Upper lobe of right lung (tissue), 1 donor: ENCODE data around the gene ORMDL3. TPM values are rescaled to one million over a fixed set of nuclear protein-coding genes. Genes with fewer than 3 reads are reported as not detected.
"Not testable (repeated sequence)": the region's sequence is repeated elsewhere in the genome, so short reads cannot be mapped to it uniquely, and the experiment has no call there.

Experiments
- ATAC-seq: fragments of 200-7000 bp; cut with Tn5 transposase; one replicate; pipeline ENCODE4 v1.9.1; 2020; ENCODE audit warnings: mild to moderate bottlenecking, moderate library complexity
- DNase-seq: peaks from one replicate; pipeline ENCODE4 v3.0.0-alpha.2; 2020
- H3K27ac ChIP-seq: fragments of 200-600 bp; one replicate; pipeline ENCODE4 v1.8.0; 2022
- H3K27me3 ChIP-seq: fragments of 200-600 bp; one replicate; pipeline ENCODE4 v1.8.0; 2022; ENCODE audit warnings: mild to moderate bottlenecking
- H3K36me3 ChIP-seq: fragments of 200-600 bp; one replicate; pipeline ENCODE4 v1.8.0; 2022
- H3K4me1 ChIP-seq: fragments of 200-600 bp; one replicate; pipeline ENCODE4 v1.8.0; 2022
- H3K4me3 ChIP-seq: fragments of 200-600 bp; one replicate; pipeline ENCODE4 v1.8.0; 2022; ENCODE audit warnings: mild to moderate bottlenecking
- H3K9me3 ChIP-seq: fragments of 200-600 bp; one replicate; pipeline ENCODE4 v1.8.0; 2022
- intact Hi-C: fragments of 100-400 bp; cut with DNase I; formaldehyde crosslinking; loops from one replicate; pipeline ENCODE4 v1.11.0; 2022
- total RNA-seq: library from RNA; stranded (reverse); fragmentation: NEBNext Ultra II Directional; extraction: Animal tissue kit (Norgen Biotek cat#: 25700); gene quantifications from one replicate; pipeline ENCODE4 v1.2.1, GENCODE V29; 2021
- TF ChIP-seq, protein P1 (sequence below): fragments of 200-600 bp; IDR thresholded peaks from one replicate; pipeline ENCODE4 v1.8.0; 2022; ENCODE audit warnings: antibody characterized with exemption
- donor health status: DM: no; HTN: yes; CAD: no; lungs with severe emphysema.

ORMDL3 gene
- total RNA-seq, 1 donor from 2014 or later = 70.3 TPM

DNA sequence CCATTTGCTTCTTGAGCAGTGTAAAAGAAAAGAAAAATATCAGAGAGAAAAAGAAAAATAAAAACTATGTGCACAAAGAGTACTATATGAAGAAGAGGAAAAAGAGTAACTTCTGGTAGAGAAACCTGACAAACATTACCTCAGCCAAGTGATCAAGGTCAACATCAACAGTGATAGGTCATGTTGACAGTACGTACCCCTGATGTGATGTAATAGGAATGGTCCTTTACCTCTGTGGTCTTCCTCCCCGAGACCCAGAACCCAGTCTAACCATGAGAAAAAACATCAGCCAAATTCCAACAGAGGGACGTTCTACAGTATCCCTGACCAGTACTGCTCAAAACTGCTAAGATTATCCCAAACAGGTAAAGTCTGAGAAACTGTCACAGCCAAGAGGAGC lies 13.4 kb downstream of the ORMDL3 start:
- Histone ChIP-seq H3K27me3 (no peaks in the 10 kb centered on the region), H3K36me3 (no peaks in the 10 kb centered on the region), H3K4me3 (no peak overlapping the region), H3K27ac (no peak overlapping the region), H3K4me1 (no peaks in the 10 kb centered on the region), H3K9me3 (no peaks in the 10 kb centered on the region)
- DNase-seq = no peak
- no peak for ATAC-seq
- intact Hi-C loops = no loop called here
- TF ChIP-seq, protein P1, sequence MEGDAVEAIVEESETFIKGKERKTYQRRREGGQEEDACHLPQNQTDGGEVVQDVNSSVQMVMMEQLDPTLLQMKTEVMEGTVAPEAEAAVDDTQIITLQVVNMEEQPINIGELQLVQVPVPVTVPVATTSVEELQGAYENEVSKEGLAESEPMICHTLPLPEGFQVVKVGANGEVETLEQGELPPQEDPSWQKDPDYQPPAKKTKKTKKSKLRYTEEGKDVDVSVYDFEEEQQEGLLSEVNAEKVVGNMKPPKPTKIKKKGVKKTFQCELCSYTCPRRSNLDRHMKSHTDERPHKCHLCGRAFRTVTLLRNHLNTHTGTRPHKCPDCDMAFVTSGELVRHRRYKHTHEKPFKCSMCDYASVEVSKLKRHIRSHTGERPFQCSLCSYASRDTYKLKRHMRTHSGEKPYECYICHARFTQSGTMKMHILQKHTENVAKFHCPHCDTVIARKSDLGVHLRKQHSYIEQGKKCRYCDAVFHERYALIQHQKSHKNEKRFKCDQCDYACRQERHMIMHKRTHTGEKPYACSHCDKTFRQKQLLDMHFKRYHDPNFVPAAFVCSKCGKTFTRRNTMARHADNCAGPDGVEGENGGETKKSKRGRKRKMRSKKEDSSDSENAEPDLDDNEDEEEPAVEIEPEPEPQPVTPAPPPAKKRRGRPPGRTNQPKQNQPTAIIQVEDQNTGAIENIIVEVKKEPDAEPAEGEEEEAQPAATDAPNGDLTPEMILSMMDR = no peak

DNA sequence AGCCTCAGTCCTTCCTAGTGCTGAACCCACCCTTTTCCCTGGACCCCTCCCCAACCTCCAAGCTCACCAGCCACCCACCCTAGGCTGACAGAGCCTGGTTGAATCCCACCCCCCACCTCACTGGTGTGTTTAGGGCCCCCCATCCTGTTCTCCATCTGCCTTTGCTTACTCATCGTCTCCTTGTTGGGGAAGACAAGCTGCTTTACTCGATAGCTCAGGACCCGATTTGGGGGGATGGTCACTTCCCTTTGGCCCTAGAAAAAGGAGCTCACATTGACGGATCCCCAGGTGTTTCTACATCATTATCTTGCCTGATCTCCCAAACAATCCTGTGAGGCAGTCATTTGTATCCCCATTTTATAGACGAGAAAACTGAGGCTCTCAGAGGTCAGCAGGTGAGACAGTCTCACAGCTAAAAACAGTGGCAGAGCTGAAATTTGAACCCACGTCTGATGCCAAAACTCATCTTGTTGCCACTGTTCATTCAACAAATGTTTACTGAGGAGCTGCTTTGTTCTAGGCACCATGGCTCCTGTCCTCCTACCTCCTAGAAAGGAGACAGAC lies 18.5 kb downstream of the ORMDL3 start:
- Histone ChIP-seq H3K4me3 (no peak overlapping the region), H3K36me3 (no peaks in the 10 kb centered on the region), H3K4me1 (no peaks in the 10 kb centered on the region), H3K27me3 (no peaks in the 10 kb centered on the region), H3K9me3 (no peaks in the 10 kb centered on the region), H3K27ac (no peak overlapping the region)
- TF ChIP-seq, protein P1 = no peak
- intact Hi-C loops = no loop called here
- DNase-seq (no peak), ATAC-seq (no peak)

DNA sequence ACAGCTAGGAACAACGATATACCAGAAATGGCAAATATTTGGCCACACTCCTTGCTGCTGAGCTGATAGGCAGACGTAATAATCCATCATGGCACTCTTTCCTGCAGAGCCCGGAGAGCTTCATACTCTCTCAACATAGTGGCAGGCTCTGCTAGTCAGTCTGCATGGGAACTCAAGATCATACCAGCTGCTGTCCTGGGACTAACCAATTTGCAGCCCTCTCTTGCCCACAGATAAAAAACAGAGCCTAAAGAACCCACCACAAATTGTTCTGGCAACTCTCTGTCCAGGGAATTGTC lies 22.5 kb downstream of the ORMDL3 start:
- TF ChIP-seq, protein P1 = no peak
- Histone ChIP-seq H3K36me3 (no peaks in the 10 kb centered on the region), H3K4me1 (no peaks in the 10 kb centered on the region), H3K9me3 (no peaks in the 10 kb centered on the region), H3K4me3 (no peak overlapping the region), H3K27ac (no peak overlapping the region), H3K27me3 (no peaks in the 10 kb centered on the region)
- DNase-seq = no peak
- intact Hi-C loops = no loop called here
- no peak for ATAC-seq

DNA sequence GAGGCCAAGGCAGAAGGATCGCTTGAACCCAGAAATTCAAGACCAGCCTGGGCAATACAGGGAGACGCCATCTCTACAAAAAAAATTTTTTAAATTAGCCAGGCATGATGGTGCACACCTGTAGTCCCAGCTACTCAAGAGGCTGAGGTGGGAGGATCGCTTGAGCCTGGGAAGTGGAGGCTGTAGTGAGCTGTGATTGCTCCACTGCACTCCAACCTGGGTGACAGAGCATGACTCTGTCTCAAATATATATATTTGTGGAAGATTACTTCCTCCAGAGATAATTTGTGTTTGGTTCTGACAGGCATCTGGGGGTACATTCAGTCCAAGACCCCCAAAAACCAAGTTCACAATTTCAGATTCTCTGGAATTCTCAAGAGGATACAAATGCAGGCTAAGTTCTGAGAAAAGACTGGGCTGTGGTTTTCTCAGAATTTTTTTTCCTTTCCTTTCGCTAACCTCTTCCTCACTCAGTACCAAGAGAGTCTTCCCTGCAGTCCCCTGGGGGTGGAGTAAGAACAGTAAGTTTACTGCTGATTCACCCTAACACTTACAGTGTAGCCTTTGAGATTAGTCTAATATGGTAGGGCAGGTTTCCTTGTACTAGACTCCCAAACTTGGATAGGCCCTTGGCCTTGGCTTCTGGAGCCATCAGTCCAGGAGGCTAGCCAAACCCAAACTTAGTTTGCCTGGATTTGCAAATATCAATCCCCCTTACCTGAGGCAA lies 24.1 kb downstream of the ORMDL3 start:
- DNase-seq (no peak), ATAC-seq (no peak)
- no peaks in the 10 kb centered on the region for H3K27me3 ChIP-seq
- no peak overlapping the region for H3K27ac ChIP-seq
- intact Hi-C loops = no loop called here
- TF ChIP-seq, protein P1 = no peak
- no peaks in the 10 kb centered on the region for H3K4me1 ChIP-seq
- H3K36me3 ChIP-seq = no peaks in the 10 kb centered on the region
- no peak overlapping the region for H3K4me3 ChIP-seq
- H3K9me3 ChIP-seq = no peaks in the 10 kb centered on the region

DNA sequence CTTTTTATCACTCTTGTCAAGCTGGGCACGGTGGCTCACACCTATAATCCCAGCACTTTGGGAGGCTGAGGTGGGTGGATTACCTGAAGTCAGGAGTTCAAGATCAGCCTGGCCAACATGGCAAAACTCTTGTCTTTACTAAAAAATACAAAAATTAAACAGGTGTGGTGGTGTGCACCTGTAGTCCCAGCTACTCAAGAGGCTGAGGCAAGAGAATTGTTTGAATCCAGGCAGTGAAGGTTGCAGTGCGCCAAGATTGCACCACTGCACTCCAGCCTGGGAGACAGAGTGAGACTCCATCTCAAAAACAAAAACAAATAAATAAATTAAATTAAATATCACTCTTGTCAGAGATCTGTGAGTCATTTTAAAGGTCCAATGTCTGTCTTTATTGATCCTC lies 25.4 kb downstream of the ORMDL3 start:
- DNase-seq, H3K4me1 ChIP-seq: not testable (repeated sequence)

DNA sequence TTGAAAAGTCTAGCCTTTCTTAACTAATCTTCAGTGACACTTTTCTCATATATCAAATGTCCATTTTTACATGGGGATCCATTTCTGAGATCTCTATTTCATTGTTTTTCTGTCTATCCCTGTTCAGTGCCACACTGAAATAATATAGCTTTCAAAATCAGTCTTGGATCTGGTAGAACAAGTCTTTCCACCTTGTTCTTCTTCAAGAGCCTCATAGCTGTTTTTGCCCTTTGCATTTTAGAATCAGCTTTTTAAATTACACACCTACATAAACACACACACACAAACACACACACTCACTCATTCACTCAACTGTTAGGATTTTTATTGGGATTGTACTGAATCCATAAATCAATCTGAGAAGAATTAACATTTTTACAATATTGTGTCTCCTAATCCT lies 28.2 kb downstream of the ORMDL3 start:
- Histone ChIP-seq H3K4me1 (no peaks in the 10 kb centered on the region), H3K9me3 (no peaks in the 10 kb centered on the region), H3K27ac (no peak overlapping the region), H3K36me3 (no peaks in the 10 kb centered on the region), H3K4me3 (no peak overlapping the region), H3K27me3 (no peaks in the 10 kb centered on the region)
- ATAC-seq (no peak), DNase-seq (no peak)
- intact Hi-C loops = no loop called here
- TF ChIP-seq, protein P1 = no peak

More for the DNA sequence above, 25.4 kb downstream of the ORMDL3 start:
- H3K27me3 ChIP-seq, H3K27ac ChIP-seq, ATAC-seq, H3K4me3 ChIP-seq, H3K9me3 ChIP-seq, H3K36me3 ChIP-seq, intact Hi-C loops: not testable (repeated sequence)
